Measurements from ENCODE around the gene SIL1. TPM values are rescaled to one million over a fixed set of nuclear protein-coding genes. Genes with fewer than 3 reads are reported as not detected.

The SIL1 gene
- total RNA-seq, 1 experiment from 2014 or later = 114 TPM

DNA sequence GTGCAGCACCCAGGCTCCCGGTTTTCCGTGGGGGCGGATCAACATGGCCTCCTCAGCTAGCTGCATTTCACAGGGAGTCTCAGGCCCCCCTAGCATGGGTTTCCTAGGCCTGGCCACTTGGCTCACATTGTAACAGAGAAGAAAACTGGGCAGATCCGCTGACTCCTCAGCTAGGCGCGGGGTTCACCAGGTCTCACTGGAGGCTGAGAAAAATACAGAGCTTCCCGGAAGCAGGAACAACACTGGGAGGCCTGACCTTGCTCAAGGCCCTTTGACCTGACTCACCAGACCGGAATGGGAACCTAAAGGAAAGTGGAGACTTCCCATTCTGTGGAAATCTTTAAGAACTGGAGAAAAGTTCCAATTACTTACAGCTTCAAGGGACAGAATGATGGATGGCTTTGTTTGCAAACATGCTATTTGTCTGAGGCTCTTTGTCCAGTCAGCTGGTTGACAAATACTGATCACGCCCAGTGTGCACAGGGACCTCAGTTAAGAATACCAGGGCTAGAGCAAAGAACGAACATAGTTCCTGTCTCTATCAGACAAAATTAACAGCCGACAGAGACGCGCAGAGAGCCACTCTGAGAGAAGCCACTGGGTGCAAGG lies 234.3 kb downstream of the SIL1 start:
- H3K36me3 Mint-ChIP-seq (ENCODE audit: insufficient read depth, unreplicated experiment) = peaks cover 15% of the 10 kb centered on the region

DNA sequence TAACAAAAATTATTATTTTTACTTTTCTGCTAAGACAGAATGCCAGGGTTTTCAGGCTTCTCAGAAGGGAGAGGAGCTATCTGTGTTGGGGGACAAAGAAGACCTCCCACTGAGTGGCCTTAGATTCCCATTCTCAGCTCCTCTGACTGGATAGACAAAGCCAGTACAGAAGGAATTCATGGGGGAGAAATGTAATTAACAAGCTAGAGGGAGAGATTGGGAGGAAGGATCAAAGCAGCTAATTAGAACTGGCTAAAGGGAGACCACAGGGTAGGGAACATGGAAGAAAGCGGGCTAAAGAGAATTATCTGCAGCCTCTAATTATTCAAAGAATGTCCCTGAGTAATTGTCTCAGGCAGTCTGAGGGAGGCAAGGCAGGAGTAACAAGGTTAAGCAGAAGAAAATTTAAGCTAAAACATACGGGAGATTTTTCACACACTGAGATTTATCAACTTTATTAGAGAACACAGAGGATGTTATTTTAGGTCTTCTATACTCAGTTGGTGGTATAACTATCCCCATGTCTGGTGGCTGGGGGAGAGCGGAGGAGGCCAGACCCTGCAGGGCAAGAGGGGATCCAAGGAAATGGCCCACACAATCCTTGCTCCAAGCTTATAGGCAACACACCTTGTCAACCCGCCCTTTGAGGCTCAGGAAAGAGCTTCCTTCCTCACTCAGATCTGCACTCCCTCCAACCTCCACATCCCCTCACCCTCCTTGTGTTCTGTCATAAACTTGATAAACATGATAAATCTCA lies 235.4 kb downstream of the SIL1 start:
- Mint-ChIP-seq H3K9me3 (ENCODE audit: unreplicated experiment) (no peaks in the 10 kb centered on the region), H3K4me3 (ENCODE audit: unreplicated experiment) (no peak overlapping the region), H3K27ac (ENCODE audit: low read depth, unreplicated experiment) (no peak overlapping the region), H3K27me3 (ENCODE audit: insufficient read depth, unreplicated experiment) (no peaks in the 10 kb centered on the region), H3K4me1 (ENCODE audit: insufficient read depth, unreplicated experiment) (peaks cover 9% of the 10 kb centered on the region), H3K36me3 (ENCODE audit: insufficient read depth, unreplicated experiment) (peaks cover 15% of the 10 kb centered on the region)
- intact Hi-C loops (cut with micrococcal nuclease) = no loop called here
- ChIA-PET CTCF (interaction anchor here (0.6 to 1.0 kb wide), 4 partner anchors 10 to 950 kb away, joined by 3 read pairs; no protein-coding TSS in a partner anchor), POLR2A (interaction anchor here (0.7 kb wide), 1 partner anchor 49 kb away, joined by 3 read pairs; no protein-coding TSS in a partner anchor)
- DNase-seq (ENCODE audit: unreplicated experiment) = no peak
- no TSS peak for BruUV-seq (replicated peaks)
- TF ChIP-seq, protein P1, sequence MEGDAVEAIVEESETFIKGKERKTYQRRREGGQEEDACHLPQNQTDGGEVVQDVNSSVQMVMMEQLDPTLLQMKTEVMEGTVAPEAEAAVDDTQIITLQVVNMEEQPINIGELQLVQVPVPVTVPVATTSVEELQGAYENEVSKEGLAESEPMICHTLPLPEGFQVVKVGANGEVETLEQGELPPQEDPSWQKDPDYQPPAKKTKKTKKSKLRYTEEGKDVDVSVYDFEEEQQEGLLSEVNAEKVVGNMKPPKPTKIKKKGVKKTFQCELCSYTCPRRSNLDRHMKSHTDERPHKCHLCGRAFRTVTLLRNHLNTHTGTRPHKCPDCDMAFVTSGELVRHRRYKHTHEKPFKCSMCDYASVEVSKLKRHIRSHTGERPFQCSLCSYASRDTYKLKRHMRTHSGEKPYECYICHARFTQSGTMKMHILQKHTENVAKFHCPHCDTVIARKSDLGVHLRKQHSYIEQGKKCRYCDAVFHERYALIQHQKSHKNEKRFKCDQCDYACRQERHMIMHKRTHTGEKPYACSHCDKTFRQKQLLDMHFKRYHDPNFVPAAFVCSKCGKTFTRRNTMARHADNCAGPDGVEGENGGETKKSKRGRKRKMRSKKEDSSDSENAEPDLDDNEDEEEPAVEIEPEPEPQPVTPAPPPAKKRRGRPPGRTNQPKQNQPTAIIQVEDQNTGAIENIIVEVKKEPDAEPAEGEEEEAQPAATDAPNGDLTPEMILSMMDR (IDR thresholded peaks at IDR 0.05; ENCODE audit: unreplicated experiment) = no peak

More for the DNA sequence above, 234.3 kb downstream of the SIL1 start:
- Mint-ChIP-seq H3K9me3 (ENCODE audit: unreplicated experiment) (no peaks in the 10 kb centered on the region), H3K27ac (ENCODE audit: low read depth, unreplicated experiment) (no peak overlapping the region), H3K4me3 (ENCODE audit: unreplicated experiment) (no peak overlapping the region), H3K27me3 (ENCODE audit: insufficient read depth, unreplicated experiment) (no peaks in the 10 kb centered on the region), H3K4me1 (ENCODE audit: insufficient read depth, unreplicated experiment) (peaks cover 16% of the 10 kb centered on the region)
- intact Hi-C loops (cut with micrococcal nuclease) = no loop called here
- ChIA-PET POLR2A (interaction anchor here (0.7 to 1.9 kb wide), 2 partner anchors 235 to 342 kb away, joined by 4 to 5 read pairs; partner anchors contain the start of gene SIL1), CTCF (interaction anchor here (0.6 to 0.9 kb wide), 3 partner anchors 39 to 409 kb away, joined by 3 to 4 read pairs (median 3); no protein-coding TSS in a partner anchor)
- BruUV-seq (replicated peaks) = no TSS peak
- TF ChIP-seq, protein P1 (IDR thresholded peaks at IDR 0.05; ENCODE audit: unreplicated experiment) = no peak
- DNase-seq (ENCODE audit: unreplicated experiment) = peak; percentile 28

DNA sequence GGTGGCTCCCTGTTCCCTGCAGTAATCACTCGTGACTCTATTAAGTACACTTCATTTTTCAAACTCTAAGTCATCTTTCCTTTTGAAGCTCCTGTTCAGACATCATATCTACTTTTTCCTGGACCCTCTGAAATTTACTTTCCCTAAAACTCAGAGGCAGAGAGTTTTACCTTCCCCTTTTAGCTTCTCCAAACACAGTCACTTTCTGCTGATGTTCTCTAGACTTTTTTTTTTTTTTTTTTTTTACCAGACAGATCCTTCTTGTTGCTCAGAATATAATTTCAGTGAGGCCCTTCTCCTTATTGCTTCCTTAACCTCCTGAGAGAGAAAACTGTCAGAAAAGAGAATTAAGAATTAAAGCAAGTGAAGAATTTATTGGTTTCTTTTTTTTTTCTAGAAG lies 236.4 kb downstream of the SIL1 start:
- intact Hi-C loops (cut with micrococcal nuclease) = no loop called here
- TF ChIP-seq, protein P1 (IDR thresholded peaks at IDR 0.05; ENCODE audit: unreplicated experiment) = no peak
- H3K27ac Mint-ChIP-seq (ENCODE audit: low read depth, unreplicated experiment) = no peak overlapping the region
- H3K4me1 Mint-ChIP-seq (ENCODE audit: insufficient read depth, unreplicated experiment) = peaks cover 5% of the 10 kb centered on the region
- peaks cover 16% of the 10 kb centered on the region for H3K36me3 Mint-ChIP-seq (ENCODE audit: insufficient read depth, unreplicated experiment)
- no TSS peak for BruUV-seq (replicated peaks)
- POLR2A ChIA-PET = no interaction called here
- DNase-seq (ENCODE audit: unreplicated experiment) = no peak
- CTCF ChIA-PET = interaction anchor here (0.6 to 0.7 kb wide), 2 partner anchors 15 to 159 kb away, joined by 3 to 4 read pairs; no protein-coding TSS in a partner anchor
- H3K4me3 Mint-ChIP-seq (ENCODE audit: unreplicated experiment) = no peak overlapping the region
- no peaks in the 10 kb centered on the region for H3K27me3 Mint-ChIP-seq (ENCODE audit: insufficient read depth, unreplicated experiment)
- H3K9me3 Mint-ChIP-seq (ENCODE audit: unreplicated experiment) = no peaks in the 10 kb centered on the region

DNA sequence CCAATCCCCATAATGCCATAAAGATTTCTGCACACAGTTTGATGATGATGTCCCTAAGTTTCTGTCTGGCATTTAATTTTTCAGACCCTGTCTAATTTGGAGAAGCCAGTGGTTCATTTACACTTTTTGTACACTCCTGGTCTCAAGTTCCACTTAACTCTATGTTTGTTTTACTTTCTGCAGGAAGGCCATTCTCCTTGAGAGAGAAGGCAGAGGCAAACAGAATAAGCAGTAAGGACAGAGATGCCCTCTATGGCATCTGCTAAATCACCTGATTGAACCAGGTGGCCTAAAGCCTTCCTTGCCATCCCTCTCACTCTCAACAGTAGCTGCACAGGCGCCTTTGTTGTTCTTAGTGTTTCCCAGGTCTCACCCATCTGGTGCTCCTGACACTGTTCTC lies 236.9 kb downstream of the SIL1 start:
- Mint-ChIP-seq H3K4me3 (ENCODE audit: unreplicated experiment) (no peak overlapping the region), H3K27ac (ENCODE audit: low read depth, unreplicated experiment) (no peak overlapping the region), H3K9me3 (ENCODE audit: unreplicated experiment) (no peaks in the 10 kb centered on the region), H3K36me3 (ENCODE audit: insufficient read depth, unreplicated experiment) (peaks cover 19% of the 10 kb centered on the region), H3K4me1 (ENCODE audit: insufficient read depth, unreplicated experiment) (peaks cover 5% of the 10 kb centered on the region), H3K27me3 (ENCODE audit: insufficient read depth, unreplicated experiment) (no peaks in the 10 kb centered on the region)
- BruUV-seq (replicated peaks) = no TSS peak
- ChIA-PET POLR2A (no interaction called here), CTCF (interaction anchor here (0.7 kb wide), 1 partner anchor 16 kb away, joined by 3 read pairs; no protein-coding TSS in a partner anchor)
- TF ChIP-seq, protein P1 (IDR thresholded peaks at IDR 0.05; ENCODE audit: unreplicated experiment) = no peak
- DNase-seq (ENCODE audit: unreplicated experiment) = no peak
- intact Hi-C loops (cut with micrococcal nuclease) = no loop called here

Measured in MCF 10A (cell line).